D721Med (cell line): ENCODE data around the gene DNMBP.

ENCODE experiments used
- DNase-seq: peaks from one replicate; pipeline ENCODE4 v3.0.0; 2011; ENCODE audit warnings: low spot score; ENCODE audit not compliant: insufficient read length
- FAIRE-seq: peaks from 2 replicates; lab custom pipeline; 2011; peaks lifted over from hg19 to GRCh38; lab: Jason Lieb, UNC
- TF ChIP-seq, protein P1 (sequence below): IDR thresholded peaks from 2 replicates; pipeline ENCODE4 v1.5.1; 2012; ENCODE audit warnings: mild to moderate bottlenecking, control low read depth; ENCODE audit not compliant: insufficient read depth; ENCODE audit errors: missing control alignments

Gene DNMBP

DNA sequence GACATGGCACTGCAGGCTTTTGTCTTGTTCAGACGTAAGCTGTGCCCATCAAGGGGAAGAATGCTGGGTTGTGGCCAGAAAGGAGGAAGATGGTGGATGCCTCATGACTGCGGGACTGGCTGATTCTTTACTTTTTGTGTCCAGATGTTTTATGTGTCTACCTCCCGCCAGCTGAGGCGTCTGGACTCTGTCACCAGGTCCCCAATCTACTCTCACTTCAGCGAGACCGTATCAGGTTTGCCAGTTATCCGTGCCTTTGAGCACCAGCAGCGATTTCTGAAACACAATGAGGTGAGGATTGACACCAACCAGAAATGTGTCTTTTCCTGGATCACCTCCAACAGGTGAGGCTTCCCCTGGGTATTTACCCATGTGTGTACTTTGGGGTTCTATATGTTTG lies 173.8 kb downstream of the DNMBP start:
- no peak for FAIRE-seq
- DNase-seq, result no peak

DNA sequence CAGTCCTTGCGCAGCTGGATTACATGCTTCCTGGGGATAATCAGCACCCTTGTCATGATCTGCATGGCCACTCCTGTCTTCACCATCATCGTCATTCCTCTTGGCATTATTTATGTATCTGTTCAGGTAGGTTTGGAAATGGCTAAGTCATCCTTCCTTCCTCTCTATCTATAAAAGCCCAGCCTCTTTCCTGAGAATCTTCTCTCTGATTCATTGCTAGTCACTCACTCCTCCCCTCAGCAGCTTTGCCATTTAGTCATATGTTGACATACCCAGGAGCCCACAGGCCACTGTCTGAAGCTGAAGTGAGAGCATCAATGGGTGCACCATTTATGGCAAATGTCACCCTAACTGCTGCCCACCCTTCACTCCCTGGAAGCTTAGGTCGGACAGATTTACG lies 175.3 kb downstream of the DNMBP start:
- TF ChIP-seq, protein P1, sequence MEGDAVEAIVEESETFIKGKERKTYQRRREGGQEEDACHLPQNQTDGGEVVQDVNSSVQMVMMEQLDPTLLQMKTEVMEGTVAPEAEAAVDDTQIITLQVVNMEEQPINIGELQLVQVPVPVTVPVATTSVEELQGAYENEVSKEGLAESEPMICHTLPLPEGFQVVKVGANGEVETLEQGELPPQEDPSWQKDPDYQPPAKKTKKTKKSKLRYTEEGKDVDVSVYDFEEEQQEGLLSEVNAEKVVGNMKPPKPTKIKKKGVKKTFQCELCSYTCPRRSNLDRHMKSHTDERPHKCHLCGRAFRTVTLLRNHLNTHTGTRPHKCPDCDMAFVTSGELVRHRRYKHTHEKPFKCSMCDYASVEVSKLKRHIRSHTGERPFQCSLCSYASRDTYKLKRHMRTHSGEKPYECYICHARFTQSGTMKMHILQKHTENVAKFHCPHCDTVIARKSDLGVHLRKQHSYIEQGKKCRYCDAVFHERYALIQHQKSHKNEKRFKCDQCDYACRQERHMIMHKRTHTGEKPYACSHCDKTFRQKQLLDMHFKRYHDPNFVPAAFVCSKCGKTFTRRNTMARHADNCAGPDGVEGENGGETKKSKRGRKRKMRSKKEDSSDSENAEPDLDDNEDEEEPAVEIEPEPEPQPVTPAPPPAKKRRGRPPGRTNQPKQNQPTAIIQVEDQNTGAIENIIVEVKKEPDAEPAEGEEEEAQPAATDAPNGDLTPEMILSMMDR, result no peak
- FAIRE-seq (no peak), DNase-seq (no peak)

More for the DNA sequence above, 173.8 kb downstream of the DNMBP start:
- TF ChIP-seq, protein P1, result no peak

DNA sequence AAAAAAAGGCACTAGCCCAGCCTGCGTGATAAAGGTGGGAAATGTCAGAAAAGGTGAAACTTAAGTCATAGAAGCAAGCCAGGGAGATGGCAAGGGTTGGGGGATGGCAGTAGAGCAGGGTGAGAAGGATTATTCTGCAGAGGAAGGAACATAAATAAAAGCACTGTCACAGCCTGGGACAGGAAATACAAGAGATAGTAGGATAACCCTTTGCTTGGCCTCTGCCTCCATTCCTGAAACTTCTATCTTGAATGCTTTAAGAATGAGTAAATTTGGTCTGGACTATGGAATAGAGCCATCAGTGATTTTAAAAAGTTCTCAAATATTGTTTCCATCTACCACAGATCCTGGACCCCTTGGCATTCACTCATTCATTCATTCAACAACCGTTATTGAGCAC lies 177.3 kb downstream of the DNMBP start:
- FAIRE-seq (no peak), DNase-seq (no peak)
- TF ChIP-seq, protein P1, result no peak

DNA sequence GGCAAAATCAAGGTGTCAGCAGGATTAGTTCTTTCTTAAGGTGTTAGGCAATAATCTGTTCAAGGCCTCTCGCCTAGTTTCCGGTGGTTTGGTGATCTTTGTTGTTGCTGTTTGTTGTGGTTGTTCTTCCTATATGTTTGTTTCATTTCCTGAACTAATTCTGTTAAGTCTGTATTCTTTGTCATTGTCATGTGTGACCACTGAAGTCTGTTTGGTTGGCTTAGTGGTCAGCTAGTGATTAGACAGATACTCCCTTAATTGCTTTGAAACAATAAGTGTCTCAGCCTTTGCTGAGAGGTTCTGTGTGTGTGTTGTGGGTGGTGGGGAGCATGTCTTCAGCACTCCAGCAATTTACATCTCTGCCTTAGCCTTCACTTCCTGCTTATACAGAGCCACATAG lies 181.3 kb downstream of the DNMBP start:
- TF ChIP-seq, protein P1, result no peak
- DNase-seq (no peak), FAIRE-seq (no peak)

DNA sequence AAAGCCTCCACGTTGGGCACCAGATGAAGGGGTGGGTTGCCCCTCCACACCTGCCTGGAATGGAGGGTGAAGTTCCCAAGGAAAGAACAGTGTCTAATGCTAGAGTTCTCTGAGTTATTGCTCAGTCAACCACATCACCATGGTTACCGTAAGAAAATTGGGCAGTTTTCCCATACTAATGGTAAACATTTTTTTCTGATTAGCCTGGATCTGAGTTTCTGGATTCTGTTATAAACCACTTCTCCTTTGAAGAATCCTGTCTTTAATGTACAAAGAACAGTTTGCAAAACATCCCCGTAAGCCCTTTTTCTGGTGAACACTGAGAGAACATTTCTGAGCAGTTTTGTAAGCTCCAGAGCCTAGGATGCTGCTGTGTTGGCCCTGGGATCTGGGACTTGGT lies 181.8 kb downstream of the DNMBP start:
- TF ChIP-seq, protein P1, result no peak
- no peak for FAIRE-seq

More for the DNA sequence above, 181.8 kb downstream of the DNMBP start:
- no peak for DNase-seq
